Measurements from ENCODE around the gene METRN.

Gene METRN

DNA sequence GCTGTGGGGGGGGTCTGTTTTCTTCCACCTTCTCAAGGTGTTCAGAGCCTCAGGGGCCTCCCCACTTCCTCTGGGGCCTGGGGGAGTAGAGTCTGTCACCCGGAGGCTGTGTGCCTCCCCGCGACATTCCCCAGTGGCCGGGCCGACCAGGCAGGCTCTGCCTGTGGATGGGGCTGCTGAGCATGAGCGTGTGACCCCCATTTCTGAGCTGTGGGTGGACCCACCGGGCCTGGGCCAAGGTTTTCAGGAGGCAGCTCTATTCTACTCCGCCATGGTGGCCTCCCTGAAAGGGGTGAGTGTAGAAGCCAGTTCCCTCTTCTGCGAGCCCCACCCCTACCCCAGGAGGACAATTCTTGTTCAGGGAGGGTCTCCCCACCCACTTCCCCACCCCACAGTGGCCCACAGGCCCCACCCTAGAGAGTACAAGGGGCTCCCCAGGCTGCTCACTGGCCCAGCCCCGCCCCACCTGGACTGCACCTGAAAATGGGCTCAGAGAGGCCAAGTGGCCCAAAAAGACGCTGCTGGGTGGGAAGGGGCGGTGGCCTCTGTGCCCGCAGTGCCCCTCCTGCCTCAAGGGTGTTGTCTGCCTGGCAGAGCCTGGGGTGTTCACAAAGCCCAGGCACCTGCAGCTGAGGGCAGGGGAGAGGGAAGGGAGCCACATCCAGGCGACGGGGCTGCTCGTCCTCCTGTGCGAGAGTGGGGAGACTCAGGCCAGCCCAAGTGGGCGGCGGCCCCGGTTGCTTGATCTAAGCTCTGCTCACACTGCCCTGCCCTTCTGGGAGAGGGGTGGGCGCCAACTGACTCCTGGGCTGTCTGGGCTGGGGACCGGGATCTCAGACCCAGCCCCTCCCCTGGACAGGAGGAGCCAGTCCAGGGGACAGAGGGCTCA, 47.0 kb downstream of the METRN start:
- DNase-seq, result no peak

DNA sequence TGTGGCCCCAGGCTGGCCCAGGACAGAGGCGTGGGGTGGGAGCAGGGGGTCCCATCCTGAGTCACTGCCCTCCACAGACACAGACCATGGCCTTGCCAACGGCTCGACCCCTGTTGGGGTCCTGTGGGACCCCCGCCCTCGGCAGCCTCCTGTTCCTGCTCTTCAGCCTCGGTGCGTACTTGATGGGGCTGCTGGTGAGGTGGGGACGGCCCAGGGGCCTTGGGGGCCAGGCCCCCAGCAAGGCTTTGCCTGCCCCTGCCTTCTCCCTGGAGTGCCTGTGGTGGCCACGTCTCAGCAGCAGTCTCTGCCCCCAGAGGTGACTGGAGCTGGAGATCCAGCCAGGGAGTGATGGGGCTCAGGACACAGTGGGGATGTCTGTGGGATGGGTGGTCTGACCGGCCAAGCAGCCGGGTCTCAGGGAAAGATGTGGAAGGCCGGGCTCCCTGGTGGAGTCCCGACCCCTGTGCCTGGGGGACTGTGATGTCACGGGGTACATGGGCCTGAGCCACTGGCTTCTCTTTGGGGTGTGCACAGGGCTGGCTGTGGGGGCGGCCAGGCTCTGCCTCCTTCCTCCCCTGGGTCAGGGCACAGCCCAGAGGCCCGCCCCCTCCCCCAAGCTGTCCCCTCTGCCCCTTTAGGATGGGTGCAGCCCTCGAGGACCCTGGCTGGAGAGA, 47.8 kb downstream of the METRN start:
- DNase-seq, result no peak

DNA sequence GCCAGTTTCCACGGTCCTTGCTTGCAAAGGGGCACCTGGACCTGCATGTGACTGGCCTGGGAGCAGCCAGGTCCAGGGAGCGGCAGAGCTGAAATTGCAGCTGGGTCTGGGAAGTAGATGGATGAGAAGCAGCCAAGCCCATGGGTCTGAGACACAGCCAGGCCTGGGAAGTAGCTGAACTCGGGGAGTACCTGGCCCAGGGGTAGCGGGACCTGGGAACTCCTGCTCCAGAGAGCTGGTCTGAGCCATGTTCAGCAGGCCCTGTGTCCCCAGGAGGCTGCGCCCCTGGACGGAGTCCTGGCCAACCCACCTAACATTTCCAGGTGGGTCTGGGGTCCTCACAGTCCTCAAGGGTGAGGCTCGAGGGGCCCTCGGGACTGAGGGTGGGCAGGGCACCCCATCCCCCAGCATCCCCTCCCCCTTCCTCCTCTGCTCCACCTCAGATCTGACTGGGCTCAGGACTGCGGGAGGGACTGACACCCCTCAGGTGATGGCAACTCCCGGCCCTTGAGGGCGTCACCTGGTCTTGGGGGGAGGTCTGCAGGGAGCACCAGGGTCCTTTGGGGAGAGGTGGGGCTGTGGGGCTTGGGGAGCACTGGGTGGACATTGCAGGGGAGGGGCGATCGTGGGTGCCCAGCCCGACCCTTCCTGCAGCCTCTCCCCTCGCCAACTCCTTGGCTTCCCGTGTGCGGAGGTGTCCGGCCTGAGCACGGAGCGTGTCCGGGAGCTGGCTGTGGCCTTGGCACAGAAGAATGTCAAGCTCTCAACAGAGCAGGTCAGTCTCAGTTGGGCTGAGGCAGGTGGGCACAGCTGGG, 48.7 kb downstream of the METRN start:
- DNase-seq, result no peak

- no peak for DNase-seq
These were observed 49.3 kb downstream of the METRN start for GRCh38 chr16:764184-764750.

- no peak for DNase-seq
These were observed 50.0 kb downstream of the METRN start for GRCh38 chr16:764848-765487.

DNA sequence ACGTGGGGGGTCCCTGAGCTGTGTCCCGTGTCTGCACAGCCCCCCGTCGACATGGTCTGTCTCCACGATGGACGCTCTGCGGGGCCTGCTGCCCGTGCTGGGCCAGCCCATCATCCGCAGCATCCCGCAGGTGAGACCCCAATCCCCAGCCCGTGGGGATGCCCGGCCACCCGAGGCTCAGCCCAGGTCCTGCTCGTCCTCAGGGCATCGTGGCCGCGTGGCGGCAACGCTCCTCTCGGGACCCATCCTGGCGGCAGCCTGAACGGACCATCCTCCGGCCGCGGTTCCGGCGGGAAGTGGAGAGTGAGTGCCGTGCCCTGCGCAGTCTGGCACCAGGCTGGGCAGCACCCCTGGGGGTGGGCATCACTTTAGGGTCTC, 50.6 kb downstream of the METRN start:
- no peak for DNase-seq

DNA sequence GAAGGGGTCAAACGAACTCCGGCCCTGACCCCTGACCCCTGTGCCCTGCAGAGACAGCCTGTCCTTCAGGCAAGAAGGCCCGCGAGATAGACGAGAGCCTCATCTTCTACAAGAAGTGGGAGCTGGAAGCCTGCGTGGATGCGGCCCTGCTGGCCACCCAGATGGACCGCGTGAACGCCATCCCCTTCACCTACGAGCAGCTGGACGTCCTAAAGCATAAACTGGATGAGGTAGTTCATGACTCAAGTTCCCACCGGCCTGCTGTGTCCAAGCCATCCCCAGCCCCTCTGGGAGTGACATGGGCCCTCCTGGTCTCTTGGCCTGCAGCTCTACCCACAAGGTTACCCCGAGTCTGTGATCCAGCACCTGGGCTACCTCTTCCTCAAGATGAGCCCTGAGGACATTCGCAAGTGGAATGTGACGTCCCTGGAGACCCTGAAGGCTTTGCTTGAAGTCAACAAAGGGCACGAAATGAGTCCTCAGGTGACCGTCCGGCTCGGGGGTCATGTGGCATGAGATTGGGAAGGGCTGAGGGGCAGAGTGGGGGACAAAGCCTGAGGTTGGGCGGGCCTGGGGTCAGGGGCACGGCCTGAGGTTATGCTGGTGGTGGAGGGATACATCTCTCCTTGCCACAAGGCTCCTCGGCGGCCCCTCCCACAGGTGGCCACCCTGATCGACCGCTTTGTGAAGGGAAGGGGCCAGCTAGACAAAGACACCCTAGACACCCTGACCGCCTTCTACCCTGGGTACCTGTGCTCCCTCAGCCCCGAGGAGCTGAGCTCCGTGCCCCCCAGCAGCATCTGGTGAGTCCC, 51.3 kb downstream of the METRN start:
- no peak for DNase-seq

DNA sequence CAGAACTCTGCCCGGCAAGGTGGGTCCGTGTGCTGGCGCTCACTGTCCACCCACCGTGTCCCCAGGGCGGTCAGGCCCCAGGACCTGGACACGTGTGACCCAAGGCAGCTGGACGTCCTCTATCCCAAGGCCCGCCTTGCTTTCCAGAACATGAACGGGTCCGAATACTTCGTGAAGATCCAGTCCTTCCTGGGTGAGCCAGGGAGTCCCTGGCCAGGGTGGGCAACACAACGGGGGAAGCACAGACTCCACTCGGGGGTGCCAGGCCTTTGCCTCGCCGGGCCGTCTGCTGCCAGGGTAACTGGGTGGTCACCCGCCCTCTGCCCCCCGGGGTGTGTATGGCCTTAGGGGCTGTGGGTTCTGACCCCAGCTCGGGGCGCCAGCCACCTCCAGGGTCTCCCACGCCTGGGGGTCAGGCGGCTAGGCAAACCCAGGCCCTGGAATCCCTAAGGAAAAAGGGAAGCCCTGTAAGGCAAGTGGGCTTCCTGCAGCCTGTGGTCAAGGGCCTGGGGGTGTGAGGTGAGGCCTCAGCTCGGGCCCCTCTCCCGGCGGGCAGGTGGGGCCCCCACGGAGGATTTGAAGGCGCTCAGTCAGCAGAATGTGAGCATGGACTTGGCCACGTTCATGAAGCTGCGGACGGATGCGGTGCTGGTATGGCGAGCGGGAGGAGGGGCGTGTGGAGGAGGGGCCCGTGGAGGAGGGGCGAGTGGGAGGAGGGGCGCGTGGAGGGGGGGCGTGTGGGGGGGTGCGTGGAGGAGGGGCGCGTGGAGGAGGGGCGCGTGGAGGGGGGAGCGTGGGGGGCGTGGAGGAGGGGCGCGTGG, 52.1 kb downstream of the METRN start:
- no peak for DNase-seq

- no peak for DNase-seq
These were observed 52.9 kb downstream of the METRN start for GRCh38 chr16:767743-768235.

DNA sequence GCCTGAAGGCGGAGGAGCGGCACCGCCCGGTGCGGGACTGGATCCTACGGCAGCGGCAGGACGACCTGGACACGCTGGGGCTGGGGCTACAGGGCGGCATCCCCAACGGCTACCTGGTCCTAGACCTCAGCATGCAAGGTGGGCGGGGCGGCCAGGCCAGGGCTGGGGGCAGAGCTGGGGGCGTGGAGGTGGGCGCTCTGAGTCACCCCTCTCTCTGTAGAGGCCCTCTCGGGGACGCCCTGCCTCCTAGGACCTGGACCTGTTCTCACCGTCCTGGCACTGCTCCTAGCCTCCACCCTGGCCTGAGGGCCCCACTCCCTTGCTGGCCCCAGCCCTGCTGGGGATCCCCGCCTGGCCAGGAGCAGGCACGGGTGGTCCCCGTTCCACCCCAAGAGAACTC, 53.5 kb downstream of the METRN start:
- no peak for DNase-seq
